Measurements from ENCODE around the gene UTP15.

- TF ChIP-seq CTCF (IDR thresholded peaks at IDR 0.05) (no peak), POLR2AphosphoS5 (IDR thresholded peaks at IDR 0.05) (no peak)
Observed at GRCh38 chr5:73624888-73625287, 59.3 kb downstream of the UTP15 start.

All from stomach (tissue), 4 donors.